Mammary epithelial cell (primary cell): ENCODE results near the gene FCAR.

ENCODE experiments used
- CTCF ChIP-seq, 2 donors: IDR thresholded peaks in 1 of 2; conservative IDR thresholded peaks in 1 of 2; 2 replicates each; pipeline ENCODE4 v1.5.1; 2011 to 2012; ENCODE audit warnings: inconsistent platforms in 2 of 2, low read length in 2 of 2, mild to moderate bottlenecking in 2 of 2, control low read depth in 1 of 2, low read depth in 1 of 2; ENCODE audit not compliant: insufficient read depth in 1 of 2; ENCODE audit errors: extremely low read depth in 1 of 2
- EZH2 ChIP-seq: IDR thresholded peaks from 2 replicates; pipeline ENCODE4 v1.6.1; 2012; ENCODE audit warnings: low read length, inconsistent platforms, borderline replicate concordance

DNA sequence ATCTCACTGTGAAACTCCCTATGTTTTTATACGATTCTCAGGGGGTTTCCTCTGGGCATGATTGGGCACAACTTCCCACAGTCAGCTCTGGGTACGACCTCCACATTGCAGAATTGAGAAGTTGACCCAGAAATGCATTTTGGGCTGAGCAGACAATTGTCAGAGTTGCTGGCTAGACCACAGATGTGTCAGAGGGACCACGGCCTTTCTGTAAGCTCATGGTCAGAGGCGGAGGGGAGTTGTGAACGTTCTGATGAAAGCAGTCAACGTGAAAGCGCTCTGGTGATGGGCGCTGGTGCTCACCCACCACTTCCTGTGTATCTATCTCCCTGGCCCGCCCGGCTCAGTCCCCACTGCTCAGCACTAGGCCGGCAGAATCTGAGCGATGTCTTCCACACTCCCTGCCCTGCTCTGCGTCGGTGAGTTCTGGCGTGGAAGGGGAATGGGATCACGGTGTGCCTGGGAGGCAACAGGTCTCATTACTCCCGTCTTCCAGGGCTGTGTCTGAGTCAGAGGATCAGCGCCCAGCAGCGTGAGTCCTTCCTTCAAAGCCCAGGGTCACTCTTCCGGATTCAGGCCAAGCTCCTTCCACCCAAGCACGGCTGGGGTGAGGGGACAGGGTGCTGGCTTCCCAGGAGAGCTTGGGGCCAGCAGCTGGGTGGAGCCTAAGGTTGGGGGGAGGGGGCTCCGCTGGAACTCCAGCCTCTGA, 31.9 kb downstream of the FCAR start, which contains the start of gene NCR1:
- TF ChIP-seq EZH2 = no peak
- no peak for TF ChIP-seq CTCF (conservative IDR thresholded peaks at IDR 0.05 in 1 of 2, IDR thresholded peaks at IDR 0.05 in 1 of 2; ENCODE audit: extremely low read depth in 1 of 2, insufficient read depth in 1 of 2, low read depth in 1 of 2, low read length in 2 of 2)
